Colonic mucosa (tissue), 4 donors: Measurements from ENCODE around the gene TTC24. TPM values are rescaled to one million over a fixed set of nuclear protein-coding genes. Genes with fewer than 3 reads are reported as not detected.

Source experiments
- DNase-seq: peaks from one replicate; pipeline ENCODE4 v3.0.0-alpha.2; 2020
- H3K27ac ChIP-seq: fragments of 200-600 bp; one replicate; pipeline ENCODE4 v1.8.0; 2021
- H3K27me3 ChIP-seq: fragments of 200-600 bp; one replicate; pipeline ENCODE4 v1.8.0; 2021
- H3K36me3 ChIP-seq: fragments of 200-600 bp; one replicate; pipeline ENCODE4 v1.8.0; 2021
- H3K4me1 ChIP-seq: fragments of 200-600 bp; one replicate; pipeline ENCODE4 v1.8.0; 2021; ENCODE audit warnings: mild to moderate bottlenecking
- H3K4me3 ChIP-seq: fragments of 200-600 bp; one replicate; pipeline ENCODE4 v1.8.0; 2021
- H3K9ac ChIP-seq, 2 donors: one replicate each; pipeline ENCODE4 v1.7.0; 2013; ENCODE audit warnings: control low read depth in 2 of 2, low read depth in 2 of 2, low read length in 2 of 2
- H3K9me3 ChIP-seq: fragments of 200-600 bp; one replicate; pipeline ENCODE4 v1.8.0; 2021
- intact Hi-C: fragments of 100-400 bp; cut with DNase I; formaldehyde crosslinking; loops from one replicate; pipeline ENCODE4 v1.14.1; 2022
- total RNA-seq, 2 donors: library from RNA; stranded (reverse); fragmentation: NEBNext Ultra II Directional in 1 of 2; extraction: Animal tissue kit (Norgen Biotek cat#: 25700) in 1 of 2; gene quantifications; one replicate each; pipeline ENCODE4 v1.2.1, GENCODE V29; 2021
- TF ChIP-seq, protein P1 (sequence below): fragments of 200-600 bp; IDR thresholded peaks from one replicate; pipeline ENCODE4 v1.8.0; 2022; ENCODE audit warnings: antibody characterized with exemption, mild to moderate bottlenecking
- donor health status: healthy.
- donor health status: DM: no; HTN: no; CAD: no.
- donor health status: DM: no; HTN: no; CAD: no.

TTC24 gene
- total RNA-seq, 2 donors from 2014 or later, result not detected

GRCh38 chr1:156537027-156537426 lies 42.5 kb upstream of the TTC24 start:
- Histone ChIP-seq H3K27me3 (no peaks in the 10 kb centered on the region), H3K36me3 (no peaks in the 10 kb centered on the region), H3K9me3 (no peaks in the 10 kb centered on the region), H3K4me3 (no peak overlapping the region), H3K9ac (no peak overlapping the region), H3K4me1 (no peaks in the 10 kb centered on the region), H3K27ac (no peak overlapping the region)
- intact Hi-C loops, result no loop called here
- TF ChIP-seq, protein P1, sequence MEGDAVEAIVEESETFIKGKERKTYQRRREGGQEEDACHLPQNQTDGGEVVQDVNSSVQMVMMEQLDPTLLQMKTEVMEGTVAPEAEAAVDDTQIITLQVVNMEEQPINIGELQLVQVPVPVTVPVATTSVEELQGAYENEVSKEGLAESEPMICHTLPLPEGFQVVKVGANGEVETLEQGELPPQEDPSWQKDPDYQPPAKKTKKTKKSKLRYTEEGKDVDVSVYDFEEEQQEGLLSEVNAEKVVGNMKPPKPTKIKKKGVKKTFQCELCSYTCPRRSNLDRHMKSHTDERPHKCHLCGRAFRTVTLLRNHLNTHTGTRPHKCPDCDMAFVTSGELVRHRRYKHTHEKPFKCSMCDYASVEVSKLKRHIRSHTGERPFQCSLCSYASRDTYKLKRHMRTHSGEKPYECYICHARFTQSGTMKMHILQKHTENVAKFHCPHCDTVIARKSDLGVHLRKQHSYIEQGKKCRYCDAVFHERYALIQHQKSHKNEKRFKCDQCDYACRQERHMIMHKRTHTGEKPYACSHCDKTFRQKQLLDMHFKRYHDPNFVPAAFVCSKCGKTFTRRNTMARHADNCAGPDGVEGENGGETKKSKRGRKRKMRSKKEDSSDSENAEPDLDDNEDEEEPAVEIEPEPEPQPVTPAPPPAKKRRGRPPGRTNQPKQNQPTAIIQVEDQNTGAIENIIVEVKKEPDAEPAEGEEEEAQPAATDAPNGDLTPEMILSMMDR, result no peak
- DNase-seq, result no peak

DNA sequence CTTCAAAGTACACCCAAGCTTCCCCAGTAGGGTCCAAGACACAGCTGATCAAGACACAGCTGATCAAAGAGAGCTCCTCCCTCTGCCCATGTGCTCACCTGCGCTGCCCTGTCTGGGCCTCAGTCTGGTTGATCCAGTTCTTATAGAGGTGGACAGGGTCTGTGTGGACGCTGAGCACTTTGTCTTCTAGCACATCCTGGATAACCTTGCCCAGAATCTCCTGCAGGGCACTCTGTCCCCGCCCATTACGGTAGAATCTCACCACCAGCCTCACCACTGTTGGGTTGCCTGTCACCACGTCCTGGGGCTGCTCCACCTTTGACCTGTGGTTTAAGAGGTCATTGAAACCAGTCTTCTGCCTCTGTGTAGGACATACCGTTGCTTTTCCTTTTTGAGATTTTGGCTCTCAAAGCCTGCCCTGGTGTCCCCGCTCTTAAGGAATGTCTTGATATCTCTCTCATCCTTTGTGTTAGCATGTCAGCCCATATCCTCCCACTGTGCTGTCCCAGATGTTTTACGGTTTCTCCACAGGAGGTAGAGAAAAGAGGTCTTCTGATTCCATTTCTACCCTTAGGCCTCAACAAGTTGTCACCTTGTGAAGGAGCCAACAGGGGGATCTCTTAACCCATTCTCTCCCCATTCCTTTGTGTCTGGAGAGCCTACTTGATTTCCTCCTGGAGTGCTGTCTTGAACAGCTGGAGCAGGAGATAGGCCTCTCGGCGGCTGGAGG lies 40.6 kb upstream of the TTC24 start:
- Histone ChIP-seq H3K9me3 (no peaks in the 10 kb centered on the region), H3K9ac (no peak overlapping the region), H3K4me1 (no peaks in the 10 kb centered on the region), H3K27me3 (no peaks in the 10 kb centered on the region), H3K36me3 (no peaks in the 10 kb centered on the region), H3K27ac (no peak overlapping the region), H3K4me3 (no peak overlapping the region)
- intact Hi-C loops, result no loop called here
- TF ChIP-seq, protein P1, result no peak
- DNase-seq, result no peak

GRCh38 chr1:156539818-156540355 lies 39.6 kb upstream of the TTC24 start:
- no peak overlapping the region for H3K27ac ChIP-seq
- intact Hi-C loops, result no loop called here
- no peak overlapping the region for H3K4me3 ChIP-seq
- TF ChIP-seq, protein P1, result no peak
- H3K4me1 ChIP-seq, result no peaks in the 10 kb centered on the region
- no peaks in the 10 kb centered on the region for H3K9me3 ChIP-seq
- no peak for DNase-seq
- H3K27me3 ChIP-seq, result no peaks in the 10 kb centered on the region
- H3K36me3 ChIP-seq, result no peaks in the 10 kb centered on the region
- H3K9ac ChIP-seq, result no peak overlapping the region

- intact Hi-C loops, result no loop called here
- H3K9ac ChIP-seq, result no peak overlapping the region
Measured at GRCh38 chr1:156540955-156541354, 38.6 kb upstream of the TTC24 start.

DNA sequence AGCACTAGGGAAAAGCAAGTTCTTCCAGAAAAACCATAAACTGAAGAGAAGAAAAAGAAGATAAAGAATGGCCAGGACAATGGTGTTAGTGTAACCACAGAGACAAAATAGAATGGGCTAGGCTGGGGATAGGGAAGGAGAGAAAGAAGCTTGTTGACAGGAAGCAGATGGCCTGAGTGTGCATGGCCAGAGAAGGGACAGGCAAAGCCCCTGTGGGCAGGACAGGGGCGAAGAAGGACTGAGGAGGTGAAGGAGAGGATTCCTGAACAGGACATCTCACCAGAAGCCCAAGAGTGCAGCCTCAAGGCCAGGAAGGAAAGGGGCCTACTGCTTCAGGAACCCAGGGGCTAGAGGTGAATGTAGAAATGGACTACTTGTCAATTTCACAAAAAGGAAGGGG lies 36.5 kb upstream of the TTC24 start:
- H3K4me1 ChIP-seq, result no peaks in the 10 kb centered on the region
- no peak for DNase-seq
- TF ChIP-seq, protein P1, result no peak

More at GRCh38 chr1:156540955-156541354, 38.6 kb upstream of the TTC24 start:
- Histone ChIP-seq H3K36me3 (no peaks in the 10 kb centered on the region), H3K27me3 (no peaks in the 10 kb centered on the region), H3K27ac (no peak overlapping the region), H3K9me3 (no peaks in the 10 kb centered on the region), H3K4me3 (no peak overlapping the region), H3K4me1 (no peaks in the 10 kb centered on the region)
- TF ChIP-seq, protein P1, result no peak
- no peak for DNase-seq

More for the DNA sequence above, 36.5 kb upstream of the TTC24 start:
- H3K27ac ChIP-seq, result no peak overlapping the region
- intact Hi-C loops, result no loop called here
- H3K9ac ChIP-seq, result no peak overlapping the region
- no peaks in the 10 kb centered on the region for H3K27me3 ChIP-seq
- H3K36me3 ChIP-seq, result no peaks in the 10 kb centered on the region
- H3K9me3 ChIP-seq, result no peaks in the 10 kb centered on the region
- H3K4me3 ChIP-seq, result no peak overlapping the region
